NCI-H510A (cell line): Measurements from ENCODE around the gene NOS3.
"Not testable (repeated sequence)": the region's sequence is repeated elsewhere in the genome, so short reads cannot be mapped to it uniquely, and the experiment has no call there.

Source experiments
- DNase-seq: peaks from one replicate; lab custom pipeline; 2025; lab: John Stamatoyannopoulos, UW

The NOS3 gene

DNA sequence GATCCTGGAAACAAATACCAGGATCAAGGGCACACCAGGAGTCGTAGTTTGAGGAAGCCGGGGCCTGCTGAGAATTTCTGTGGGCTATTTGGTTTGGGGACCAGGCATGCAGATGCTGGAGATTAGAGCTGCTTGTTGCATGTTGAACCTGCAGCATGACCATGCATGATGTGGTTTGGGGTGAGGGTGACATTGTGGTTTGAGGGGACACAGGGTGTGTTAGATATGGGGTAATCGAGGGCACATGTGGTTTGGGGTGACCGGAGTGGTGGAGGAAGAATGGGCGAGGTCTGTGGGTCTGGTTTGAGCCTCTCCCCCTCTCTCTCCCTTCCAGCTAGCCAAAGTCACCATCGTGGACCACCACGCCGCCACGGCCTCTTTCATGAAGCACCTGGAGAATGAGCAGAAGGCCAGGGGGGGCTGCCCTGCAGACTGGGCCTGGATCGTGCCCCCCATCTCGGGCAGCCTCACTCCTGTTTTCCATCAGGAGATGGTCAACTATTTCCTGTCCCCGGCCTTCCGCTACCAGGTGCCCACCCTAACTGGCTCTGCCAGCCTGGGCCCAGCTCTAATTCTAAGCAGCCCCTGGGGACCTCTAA lies 10.2 kb downstream of the NOS3 start:
- no peak for DNase-seq

- DNase-seq: no peak
These were observed 10.7 kb downstream of the NOS3 start for GRCh38 chr7:151001546-151001945.

DNA sequence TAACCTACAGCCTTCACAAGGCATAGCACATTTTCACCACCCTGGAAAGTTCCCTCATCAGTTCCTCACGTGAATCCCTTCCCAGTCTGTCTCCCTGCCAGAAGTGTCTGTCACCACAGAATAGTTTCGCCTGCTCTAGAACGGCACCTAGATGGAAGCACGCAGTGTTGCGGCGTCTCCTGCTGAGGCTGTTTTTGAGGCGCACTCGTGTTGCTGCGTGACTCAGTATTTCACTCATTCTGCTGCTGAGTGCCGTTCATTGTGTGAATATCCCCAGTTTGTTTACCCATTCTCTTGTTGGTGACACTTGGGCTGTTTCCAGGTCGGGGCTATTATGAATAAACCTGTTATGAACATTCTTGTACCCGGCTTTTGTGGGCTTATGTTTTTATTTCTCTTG lies 12.8 kb downstream of the NOS3 start:
- no peak for DNase-seq

DNA sequence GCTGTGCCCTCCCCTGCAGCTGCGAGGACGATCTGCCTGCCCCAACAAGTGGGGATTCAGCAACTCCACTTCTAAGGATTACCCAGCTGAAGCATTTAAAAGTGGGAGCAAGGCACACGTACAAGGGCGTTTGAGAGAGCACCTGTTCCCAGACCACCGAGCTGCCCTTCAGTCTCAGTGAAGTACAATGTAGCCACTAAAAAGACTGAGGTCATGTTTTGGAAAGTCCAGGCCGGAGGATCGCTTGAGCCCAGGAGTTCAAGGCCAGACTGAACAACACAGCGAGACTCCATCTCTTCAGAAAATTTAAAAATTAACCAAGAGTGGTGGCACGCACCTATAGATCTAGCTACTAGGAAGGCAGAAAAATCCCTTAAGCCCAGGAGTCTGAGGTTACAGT lies 14.7 kb downstream of the NOS3 start:
- DNase-seq: no peak

DNA sequence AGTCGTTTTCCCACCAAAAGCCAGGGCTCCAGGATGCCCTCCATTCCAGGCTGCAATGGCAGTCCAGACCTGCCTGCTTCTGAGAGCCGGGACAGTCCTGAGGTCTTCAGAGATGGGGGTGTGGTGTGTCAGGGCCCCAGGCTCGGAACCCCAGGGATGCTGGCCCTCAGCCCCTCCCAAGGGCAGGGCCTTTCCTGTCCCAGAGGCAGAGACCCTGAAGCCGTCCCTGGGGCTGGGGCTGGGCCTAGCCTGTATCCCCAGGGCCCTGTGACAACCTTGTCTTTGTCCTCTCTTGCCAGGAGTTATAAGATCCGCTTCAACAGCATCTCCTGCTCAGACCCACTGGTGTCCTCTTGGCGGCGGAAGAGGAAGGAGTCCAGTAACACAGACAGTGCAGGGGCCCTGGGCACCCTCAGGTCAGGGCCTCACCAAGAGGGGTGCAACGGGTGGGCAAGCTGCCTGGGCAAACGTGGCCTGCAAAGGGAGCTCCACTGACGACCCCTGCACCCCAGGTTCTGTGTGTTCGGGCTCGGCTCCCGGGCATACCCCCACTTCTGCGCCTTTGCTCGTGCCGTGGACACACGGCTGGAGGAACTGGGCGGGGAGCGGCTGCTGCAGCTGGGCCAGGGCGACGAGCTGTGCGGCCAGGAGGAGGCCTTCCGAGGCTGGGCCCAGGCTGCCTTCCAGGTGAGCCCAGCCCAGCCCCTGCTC lies 15.9 kb downstream of the NOS3 start:
- no peak for DNase-seq

- no peak for DNase-seq
These were observed 16.7 kb downstream of the NOS3 start for GRCh38 chr7:151007469-151007898.

GRCh38 chr7:151008143-151008510 lies 17.3 kb downstream of the NOS3 start:
- DNase-seq: no peak

- no peak for DNase-seq
These were observed 17.9 kb downstream of the NOS3 start for GRCh38 chr7:151008511-151009323.

DNA sequence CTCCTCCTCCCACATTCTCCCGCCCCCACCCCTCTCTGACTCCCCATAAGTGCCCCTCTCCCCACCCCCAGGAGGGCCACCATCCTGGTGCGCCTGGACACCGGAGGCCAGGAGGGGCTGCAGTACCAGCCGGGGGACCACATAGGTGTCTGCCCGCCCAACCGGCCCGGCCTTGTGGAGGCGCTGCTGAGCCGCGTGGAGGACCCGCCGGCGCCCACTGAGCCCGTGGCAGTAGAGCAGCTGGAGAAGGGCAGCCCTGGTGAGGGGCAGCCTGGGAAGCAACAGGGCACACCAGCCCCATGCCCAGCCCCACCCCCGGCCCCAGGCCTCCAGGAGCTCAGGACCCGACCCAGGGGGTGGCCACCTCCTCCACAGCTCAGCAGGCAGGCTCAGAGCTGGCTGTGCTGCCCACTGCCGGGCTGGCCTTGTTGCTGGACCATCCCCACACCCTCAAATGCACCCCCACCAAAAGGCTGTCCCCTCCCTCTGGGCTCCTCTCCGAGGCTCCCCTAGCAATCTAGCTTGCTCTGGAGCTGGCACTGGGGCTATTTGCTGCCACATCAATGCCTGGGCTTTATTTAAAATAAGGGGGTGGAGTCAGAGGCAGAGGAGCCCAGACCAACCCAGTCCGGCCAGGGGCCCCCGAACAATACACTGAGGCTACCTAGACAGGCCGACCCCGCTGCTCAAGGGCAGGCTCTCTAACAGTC lies 18.7 kb downstream of the NOS3 start:
- no peak for DNase-seq

DNA sequence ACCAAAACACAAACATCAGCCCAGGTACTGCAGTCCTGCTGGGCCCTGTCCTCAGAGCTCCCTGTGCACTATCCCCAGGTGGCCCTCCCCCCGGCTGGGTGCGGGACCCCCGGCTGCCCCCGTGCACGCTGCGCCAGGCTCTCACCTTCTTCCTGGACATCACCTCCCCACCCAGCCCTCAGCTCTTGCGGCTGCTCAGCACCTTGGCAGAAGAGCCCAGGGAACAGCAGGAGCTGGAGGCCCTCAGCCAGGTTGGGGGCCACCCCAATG lies 19.2 kb downstream of the NOS3 start:
- DNase-seq: no peak

DNA sequence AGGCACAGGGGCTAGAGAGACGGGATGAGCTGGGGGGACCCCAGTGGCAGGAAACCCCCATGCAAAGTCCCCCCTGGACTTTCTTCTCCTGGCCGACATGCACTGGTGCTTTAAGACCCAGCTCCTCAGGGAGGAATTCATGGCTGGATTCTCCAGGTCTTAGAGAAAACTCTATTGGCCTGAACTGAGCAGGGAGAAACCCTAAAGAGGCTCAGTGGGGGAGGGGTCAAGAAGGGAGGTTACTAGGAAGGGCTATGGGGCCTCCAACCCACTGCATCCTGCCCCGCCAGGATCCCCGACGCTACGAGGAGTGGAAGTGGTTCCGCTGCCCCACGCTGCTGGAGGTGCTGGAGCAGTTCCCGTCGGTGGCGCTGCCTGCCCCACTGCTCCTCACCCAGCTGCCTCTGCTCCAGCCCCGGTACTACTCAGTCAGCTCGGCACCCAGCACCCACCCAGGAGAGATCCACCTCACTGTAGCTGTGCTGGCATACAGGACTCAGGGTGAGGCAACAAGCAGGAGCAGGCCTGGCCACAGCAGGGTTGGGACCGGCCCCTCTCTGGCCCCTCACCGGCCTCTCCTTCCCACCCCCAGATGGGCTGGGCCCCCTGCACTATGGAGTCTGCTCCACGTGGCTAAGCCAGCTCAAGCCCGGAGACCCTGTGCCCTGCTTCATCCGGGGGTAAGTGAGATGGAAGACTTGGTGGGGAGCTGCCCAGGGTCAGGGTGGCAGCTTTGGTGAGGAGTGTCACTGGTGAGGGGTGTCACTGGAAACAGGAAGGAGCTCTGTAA lies 19.7 kb downstream of the NOS3 start:
- no peak for DNase-seq

DNA sequence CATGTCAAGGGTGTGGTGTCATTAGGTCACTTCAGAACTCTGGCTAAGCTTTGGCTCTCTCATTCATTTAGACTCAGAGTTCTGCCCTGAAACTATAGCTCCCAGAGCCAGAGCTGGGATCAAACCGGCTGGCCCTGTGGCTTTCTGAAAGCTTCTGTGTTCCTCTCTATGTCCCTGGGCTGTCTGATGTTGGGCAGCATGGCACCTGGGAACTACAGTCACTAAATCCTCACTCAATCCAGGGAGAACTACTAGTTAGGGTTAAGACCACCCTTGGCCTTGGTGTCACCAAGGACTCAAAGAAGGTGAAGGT lies 20.2 kb downstream of the NOS3 start:
- DNase-seq: no peak

DNA sequence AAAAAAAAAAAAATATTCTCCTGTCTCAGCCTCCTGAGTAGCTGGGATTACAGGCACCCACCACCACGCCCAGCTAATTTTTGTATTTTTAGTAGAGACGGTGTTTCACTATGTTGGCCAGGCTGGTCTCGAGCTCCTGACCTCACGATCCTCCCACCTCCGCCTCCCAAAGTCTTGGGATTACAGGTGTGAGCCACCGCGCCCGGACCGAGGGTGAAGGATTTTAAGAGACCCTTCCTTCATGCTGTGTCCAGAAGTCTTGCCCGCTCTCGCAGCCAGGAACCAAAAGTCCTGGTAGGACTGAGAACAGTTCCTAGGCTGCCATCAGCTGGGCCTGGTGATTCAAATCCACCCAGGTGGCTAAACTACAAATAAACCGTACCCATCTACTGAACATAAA lies 20.8 kb downstream of the NOS3 start:
- not testable (repeated sequence) for DNase-seq

DNA sequence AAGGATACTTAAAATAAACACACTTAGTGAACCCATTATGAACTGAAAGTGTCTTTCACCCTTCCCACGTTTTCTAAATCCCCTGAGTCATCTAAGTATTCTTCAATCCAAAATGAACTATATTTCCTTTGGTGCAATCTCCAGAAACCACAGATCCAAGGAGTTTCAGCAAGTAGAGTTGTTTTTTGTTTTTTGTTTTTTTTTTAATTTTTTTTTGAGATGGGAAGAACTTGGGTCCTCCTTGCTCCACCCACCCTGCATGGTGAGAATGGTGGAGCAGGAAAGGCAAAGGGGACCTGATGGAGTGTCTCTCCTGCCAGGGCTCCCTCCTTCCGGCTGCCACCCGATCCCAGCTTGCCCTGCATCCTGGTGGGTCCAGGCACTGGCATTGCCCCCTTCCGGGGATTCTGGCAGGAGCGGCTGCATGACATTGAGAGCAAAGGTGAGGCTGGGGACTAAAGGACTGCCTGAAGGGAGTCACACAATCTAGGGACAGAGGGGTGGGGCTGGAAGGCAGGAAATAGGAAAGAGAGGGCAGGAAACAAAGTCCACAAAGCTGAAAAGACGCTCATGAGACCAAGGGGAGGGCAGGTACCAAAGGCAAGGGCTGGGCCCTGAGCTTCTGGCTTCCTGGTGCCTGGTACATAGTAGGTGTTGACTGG lies 21.3 kb downstream of the NOS3 start:
- no peak for DNase-seq

GRCh38 chr7:151012911-151013347 lies 22.1 kb downstream of the NOS3 start:
- DNase-seq: no peak

DNA sequence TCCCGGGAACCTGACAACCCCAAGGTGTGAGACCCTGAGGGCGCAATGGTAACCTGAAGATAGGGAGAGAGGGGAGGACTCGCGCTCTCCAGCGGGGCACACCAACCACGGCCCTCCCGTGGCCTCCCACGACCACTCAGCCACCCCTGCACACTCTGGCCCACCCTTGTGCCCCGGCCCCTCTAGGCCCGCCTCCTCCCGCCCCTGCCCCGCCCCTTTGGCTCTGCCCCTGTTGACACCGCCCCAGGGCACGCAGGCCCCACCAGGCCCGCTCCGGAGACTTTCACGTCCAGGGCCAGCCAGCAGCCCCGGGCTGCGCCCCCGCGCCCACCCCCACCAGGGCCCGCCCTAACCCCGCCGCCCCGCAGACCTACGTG lies 22.5 kb downstream of the NOS3 start:
- no peak for DNase-seq

- no peak for DNase-seq
These were observed 23.1 kb downstream of the NOS3 start for GRCh38 chr7:151013733-151014497.

DNA sequence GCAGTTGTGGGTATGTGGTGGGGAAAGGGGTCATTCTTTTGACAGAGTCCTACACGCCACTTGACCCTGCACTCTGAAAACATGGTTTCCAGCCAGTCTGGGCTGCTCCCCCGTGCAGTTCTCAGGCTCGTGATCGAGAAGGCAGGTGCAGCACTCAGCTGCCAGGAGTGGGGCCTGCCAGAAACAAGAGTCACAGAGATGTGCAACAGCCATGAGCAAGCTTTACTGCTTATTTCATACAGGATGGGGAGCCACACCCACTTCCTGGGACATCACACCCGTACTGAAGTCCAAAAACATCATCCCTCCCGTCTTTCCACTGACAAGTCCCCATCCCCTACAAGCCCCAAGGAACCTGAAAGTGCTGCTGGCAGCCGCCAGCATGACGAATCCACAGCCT lies 24.1 kb downstream of the NOS3 start:
- DNase-seq: no peak

DNA sequence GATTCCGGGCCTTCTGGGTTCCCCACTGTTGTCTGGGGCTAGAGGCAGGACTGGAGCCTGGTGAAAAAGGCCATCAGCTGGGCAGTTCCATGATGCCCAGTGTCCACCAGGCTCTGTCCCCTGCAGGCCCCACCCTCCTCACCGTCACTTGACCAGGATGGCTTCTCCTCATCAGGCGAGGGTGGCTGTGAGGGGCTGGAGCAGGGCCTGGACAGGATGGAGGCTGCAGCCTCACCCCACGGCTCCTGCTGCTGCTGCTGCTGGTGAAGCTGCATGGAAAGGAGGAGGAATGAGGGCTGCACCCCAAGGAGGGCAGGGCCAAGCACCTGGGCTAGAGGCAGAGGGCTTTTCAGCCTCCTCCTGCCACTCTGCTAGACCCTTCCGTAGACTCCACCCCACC lies 25.1 kb downstream of the NOS3 start:
- DNase-seq: no peak

DNA sequence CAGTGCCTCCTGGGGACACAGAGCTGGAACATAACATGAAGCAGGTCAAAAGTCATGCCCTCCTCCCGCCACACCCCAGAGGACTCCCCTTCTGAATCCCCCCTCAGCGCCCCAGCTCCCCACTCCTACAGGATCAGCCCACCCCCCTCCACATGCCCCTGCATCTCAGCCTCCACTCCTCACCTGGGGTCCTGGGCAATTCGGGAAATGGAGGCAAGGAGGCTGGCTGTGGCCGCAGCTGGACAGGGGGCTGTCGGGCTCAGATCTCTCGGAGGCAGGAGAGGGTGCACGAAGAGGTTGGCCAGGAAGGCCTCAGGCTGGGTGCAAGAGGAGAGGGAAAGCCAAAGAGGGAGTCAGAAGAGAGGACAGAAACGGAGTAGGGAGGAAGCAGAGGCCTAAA lies 25.7 kb downstream of the NOS3 start:
- no peak for DNase-seq

DNA sequence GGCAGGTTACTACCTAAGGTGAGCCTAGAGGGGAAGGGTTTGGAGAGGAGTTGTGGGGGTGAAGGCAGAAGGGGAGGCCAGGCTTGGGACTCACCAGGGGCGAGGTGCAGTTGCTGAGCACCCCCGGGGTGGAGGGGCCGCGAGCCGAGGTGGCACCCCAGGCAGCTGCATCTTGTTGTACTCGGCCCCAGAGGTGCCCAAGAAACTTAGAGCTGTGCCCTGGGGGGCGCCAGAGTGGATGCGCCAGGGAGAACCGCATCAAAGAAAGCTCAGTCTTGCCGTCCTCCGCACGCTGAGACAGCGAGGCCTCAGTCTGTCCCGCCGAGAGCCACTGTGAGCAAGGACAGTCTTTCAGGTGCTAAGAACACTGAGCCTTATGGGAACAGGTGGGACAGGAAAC lies 26.1 kb downstream of the NOS3 start:
- no peak for DNase-seq
